GM21825 (cell line): Measurements from ENCODE around the gene PKDCC.

Source experiments
- ATAC-seq: cut with Tn5 transposase; IDR thresholded peaks from one replicate; pipeline ENCODE4 v1.9.1; 2021; ENCODE audit warnings: mild to moderate bottlenecking, moderate library complexity; ENCODE audit not compliant: unreplicated experiment

PKDCC gene

GRCh38 chr2:42049221-42050009, 1.6 kb downstream of the PKDCC start:
- no peak for ATAC-seq

GRCh38 chr2:42050010-42050702, 2.3 kb downstream of the PKDCC start:
- no peak for ATAC-seq

GRCh38 chr2:42050703-42051542, 3.1 kb downstream of the PKDCC start:
- no peak for ATAC-seq

GRCh38 chr2:42051543-42052235, 3.9 kb downstream of the PKDCC start:
- ATAC-seq = no peak

- ATAC-seq = no peak
These were observed 5.1 kb downstream of the PKDCC start for GRCh38 chr2:42052702-42053481.

- ATAC-seq = no peak
These were observed 5.6 kb downstream of the PKDCC start for GRCh38 chr2:42053482-42053790.

- no peak for ATAC-seq
These were observed 6.2 kb downstream of the PKDCC start for GRCh38 chr2:42053791-42054701.

- ATAC-seq = no peak
These were observed 7.1 kb downstream of the PKDCC start for GRCh38 chr2:42054714-42055430.

- no peak for ATAC-seq
These were observed 8.0 kb downstream of the PKDCC start for GRCh38 chr2:42055573-42056514.

GRCh38 chr2:42057159-42057901, 9.5 kb downstream of the PKDCC start:
- no peak for ATAC-seq

GRCh38 chr2:42057902-42058450, 10.2 kb downstream of the PKDCC start:
- ATAC-seq = no peak

- no peak for ATAC-seq
These were observed 11.6 kb downstream of the PKDCC start for GRCh38 chr2:42059261-42059898.

- no peak for ATAC-seq
These were observed 12.2 kb downstream of the PKDCC start for GRCh38 chr2:42060028-42060427.

GRCh38 chr2:42060718-42061619, 13.1 kb downstream of the PKDCC start:
- ATAC-seq = no peak

GRCh38 chr2:42061839-42062238, 14.0 kb downstream of the PKDCC start:
- no peak for ATAC-seq
